HG02852 (cell line): ENCODE data around the gene RBM19.
"Not testable (repeated sequence)": the region's sequence is repeated elsewhere in the genome, so short reads cannot be mapped to it uniquely, and the experiment has no call there.

ENCODE experiments used
- ATAC-seq: cut with Tn5 transposase; IDR thresholded peaks from one replicate; pipeline ENCODE4 v1.9.1; 2021; ENCODE audit warnings: mild to moderate bottlenecking, moderate library complexity; ENCODE audit not compliant: unreplicated experiment

The RBM19 gene

DNA sequence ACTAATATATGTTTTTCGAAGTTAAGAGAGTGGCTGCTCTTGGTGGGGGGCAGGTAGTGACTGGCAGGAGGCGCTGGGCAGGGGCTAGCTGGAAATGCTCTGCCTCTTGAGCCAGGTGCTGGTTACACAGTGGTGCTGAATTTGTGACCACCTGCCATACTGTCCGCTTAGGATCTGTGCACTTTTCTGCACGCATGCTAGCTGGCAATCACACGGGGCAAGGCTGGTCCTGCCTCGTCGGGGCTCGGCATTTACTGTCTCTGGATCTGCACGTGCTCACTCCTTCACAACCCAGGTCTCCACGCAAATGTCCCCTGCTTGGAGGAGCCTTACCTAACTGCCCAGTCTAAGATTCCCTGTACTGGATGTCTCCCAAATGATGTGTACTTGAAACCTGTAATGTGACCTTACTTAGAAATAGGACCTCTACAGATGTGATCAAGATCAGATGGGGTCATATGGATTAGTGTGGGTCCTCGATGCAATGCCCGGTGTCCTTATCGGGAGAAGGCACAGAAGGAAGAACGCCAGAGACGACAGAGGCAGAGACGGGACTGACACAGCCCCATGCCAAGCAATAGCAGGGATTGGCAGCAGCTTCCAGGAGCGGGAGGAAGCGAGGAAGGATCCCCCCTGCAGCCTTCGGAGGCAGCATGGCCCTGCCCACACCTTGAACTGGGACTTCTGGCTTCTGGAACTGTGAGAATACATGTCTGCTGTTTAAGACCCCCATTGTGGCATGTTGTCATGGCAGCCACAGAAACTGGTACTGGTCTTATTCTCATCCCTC lies 59.5 kb downstream of the RBM19 start:
- ATAC-seq: no peak

DNA sequence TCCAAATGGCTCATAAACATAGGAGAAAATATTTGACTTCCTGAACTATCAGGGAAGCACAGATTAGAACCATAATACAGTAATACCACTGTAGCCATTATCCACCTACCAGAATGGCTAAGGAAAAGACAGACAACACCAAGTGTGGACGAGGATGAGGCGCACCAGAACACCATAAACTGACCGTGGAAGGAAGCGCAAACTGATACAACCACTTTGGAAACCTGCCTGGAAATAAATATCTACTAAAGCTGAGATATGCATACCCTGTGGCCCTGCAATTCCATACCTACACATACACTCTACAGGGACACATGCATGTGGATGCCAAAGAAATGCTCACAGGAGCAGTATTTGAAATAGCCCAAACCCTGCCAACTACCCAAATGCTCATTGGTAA lies 60.3 kb downstream of the RBM19 start:
- no peak for ATAC-seq

DNA sequence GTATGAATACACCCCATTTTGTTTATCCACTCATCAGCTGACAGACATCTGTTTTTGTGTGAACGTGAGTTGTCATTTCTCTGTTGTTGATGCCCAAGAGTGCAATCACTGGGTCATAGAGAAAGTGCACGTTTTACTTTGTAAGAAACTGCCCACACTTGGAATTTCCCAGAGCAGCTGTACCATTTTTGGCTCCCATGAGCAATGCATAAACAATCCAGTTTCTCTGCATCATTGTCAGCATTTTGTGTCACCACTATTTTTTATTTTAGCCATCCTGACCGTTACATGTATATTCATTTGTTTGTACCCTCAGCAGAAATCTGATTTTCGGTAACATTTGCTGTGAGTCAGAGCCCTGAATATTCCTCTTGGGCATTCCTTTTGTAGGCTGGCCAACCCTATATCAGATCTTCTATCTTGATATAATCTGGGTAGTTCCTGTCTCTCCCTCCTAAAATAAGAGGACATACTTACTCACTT lies 62.7 kb downstream of the RBM19 start:
- no peak for ATAC-seq

DNA sequence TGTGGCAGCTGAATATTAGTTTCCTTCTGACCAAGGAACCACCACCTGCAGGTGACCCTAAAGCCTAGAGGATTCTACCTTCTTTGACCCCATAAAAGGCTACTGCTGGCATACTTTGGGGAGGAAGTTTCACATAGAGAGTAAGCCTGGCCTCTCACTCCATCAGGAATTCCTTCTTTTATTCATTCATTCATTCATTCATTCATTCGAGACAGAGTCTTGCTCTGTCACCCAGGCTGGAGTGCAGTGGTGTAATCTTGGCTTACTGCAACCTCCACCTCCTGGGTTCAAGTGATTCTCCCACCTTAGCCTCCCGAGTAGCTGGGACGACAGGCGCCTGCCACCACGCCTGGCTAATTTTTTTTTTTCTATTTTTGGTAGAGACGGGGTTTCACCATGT lies 64.8 kb downstream of the RBM19 start:
- not testable (repeated sequence) for ATAC-seq

DNA sequence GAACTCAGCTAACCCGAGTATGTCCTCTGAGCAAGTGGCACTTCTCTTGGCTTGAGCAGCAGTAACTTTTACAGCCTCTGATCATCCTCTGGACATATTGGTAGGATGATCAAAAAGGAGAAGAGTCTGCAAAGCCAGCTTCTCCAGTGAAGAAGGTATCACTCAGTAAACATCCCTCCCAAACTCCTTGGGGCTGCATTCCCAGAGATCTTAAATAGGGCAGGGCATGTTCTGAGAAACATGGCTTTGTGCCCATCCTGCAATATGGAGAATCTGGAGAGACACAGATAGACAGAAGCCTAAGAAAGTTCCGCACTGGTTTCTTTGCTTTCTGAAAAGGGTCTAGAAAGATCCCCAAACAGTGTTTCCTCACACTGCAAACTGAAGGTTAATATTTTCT lies 65.4 kb downstream of the RBM19 start:
- ATAC-seq: no peak

GRCh38 chr12:113899561-113900471 lies 66.3 kb downstream of the RBM19 start:
- ATAC-seq: no peak

DNA sequence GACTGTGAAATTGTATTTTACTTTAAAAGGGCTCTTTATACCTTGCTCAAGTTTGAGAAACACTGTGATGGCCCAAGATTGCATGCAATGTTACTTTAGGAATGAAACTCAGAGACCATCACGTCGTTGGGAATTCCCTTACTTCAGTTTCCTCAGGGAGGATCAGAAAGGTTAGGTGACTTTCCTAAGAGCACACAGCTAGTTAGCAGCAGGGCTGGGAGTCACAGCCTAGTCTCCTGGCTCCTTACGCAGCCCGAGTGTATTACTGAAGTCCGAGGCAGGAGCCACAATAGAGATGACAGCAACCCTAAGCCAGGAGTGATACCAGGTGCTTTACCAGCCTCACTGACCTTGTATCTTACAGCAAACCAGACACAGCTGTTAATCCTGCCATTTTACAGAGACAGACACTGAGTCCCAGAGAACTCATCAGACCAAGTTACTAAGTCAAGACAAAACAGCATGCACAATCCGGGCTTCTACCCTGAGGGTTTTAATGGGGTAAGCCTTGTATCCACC lies 67.0 kb downstream of the RBM19 start:
- ATAC-seq: no peak

DNA sequence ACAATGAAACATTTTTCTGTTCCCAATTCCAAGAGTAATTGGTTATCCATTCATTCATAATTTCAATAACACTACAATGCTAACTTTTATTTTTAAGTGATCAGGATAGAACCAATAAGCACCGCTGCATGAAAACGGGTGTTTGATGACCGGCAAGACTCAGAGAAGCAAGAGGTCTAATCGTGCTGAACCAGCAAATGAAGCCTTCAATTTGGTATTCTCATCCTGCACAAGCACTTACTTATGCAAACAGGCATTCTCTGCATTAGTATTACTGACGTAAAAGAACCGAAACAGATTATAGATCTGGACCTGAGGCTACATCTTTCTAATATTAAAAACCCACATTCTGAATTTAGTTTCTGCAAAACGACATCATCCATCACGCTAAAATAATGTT lies 67.7 kb downstream of the RBM19 start:
- no peak for ATAC-seq

DNA sequence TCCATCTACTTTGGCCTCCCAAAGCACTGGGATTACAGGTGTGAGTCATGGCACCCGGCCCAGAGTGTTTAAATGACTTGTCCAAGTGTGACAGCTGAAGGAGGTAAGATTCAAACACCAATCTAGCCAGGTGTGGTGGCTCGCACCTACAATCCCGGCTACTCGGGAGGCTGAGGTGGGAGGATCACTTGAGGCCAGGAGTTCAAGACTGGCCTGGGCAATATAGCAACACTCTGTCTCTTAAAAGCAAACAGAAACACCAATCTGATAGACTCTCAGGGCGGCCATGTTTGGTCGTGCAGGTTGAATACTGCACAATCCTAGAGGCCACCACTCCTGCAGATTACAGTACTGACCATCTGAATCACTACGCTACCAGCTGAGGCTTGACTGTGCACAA lies 68.7 kb downstream of the RBM19 start:
- ATAC-seq: no peak

- ATAC-seq: no peak
These were observed 69.3 kb downstream of the RBM19 start for GRCh38 chr12:113896841-113897240.

DNA sequence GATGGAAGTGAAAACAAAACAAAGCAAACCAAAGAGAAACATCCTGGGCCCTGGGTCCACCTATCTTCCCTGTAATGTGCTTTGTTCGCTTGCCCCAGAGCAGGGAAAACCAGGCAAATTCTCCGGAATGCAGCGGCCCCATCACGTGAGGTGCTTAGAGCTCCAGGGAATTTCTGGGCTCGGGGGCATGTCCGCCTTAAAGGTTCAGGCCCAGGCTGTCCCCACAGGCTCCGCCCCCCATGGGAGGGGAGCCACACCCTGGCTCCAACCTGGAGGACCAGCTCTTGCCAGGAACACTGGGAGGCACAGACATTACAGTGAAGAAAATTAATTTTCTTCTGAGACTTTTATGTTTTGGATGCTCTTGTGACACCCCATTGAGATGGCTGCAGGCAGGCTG lies 69.9 kb downstream of the RBM19 start:
- ATAC-seq: no peak

DNA sequence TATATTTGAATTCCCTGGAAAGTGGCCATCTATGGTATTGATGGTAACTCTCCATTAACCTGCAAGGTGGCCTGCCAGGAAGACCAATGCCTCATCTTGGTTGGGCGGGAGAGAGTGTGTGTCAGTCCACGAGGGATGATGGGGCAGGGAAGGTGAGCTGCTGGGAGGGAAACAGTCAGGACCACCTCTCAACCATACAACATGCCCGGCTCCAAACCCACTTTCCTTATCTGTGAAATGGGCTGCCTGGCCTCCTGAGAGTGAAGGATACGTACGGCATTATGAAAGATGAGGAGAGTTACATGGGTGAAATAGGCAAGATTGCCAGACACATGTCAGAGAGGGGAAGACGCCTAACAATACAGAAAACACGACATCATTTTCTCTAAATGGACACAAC lies 70.9 kb downstream of the RBM19 start:
- no peak for ATAC-seq

DNA sequence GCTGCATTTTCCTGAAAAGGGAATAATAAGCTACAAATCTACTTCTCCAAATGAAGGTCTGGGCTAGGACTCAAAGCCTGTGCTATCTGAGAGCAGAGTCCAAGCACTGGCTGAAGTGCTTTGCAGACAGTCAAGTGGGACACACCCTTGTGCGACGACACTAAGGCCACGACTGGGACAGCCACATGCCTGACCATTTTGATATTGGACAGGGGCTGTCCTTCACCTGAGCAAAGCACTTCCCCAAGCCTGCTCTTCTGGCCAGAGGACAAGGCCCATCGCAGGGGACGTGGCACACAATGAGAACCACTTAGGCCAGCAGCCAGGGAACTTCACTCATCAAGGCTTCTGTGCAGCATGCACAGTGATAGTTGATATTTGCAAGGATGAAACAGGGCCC lies 71.4 kb downstream of the RBM19 start:
- ATAC-seq: no peak

DNA sequence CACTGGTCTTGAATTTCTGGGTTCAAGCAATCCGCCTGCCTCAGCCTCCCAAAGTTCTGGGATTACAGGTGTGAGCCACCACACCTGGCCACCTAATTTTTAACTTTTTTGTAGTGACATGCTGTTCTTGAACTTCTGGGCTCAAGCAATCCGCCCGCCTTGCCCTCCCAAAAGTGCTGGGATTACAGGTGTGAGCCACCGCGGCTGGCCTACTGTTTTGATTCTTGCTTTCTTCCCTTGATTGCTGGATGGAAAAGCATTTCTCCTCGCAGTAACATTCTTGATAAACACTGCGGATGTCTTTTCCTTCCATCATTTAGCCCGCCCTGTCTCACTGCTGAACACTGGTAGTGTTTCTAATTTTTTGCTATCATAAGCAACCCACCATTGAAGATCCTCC lies 72.9 kb downstream of the RBM19 start:
- no peak for ATAC-seq

DNA sequence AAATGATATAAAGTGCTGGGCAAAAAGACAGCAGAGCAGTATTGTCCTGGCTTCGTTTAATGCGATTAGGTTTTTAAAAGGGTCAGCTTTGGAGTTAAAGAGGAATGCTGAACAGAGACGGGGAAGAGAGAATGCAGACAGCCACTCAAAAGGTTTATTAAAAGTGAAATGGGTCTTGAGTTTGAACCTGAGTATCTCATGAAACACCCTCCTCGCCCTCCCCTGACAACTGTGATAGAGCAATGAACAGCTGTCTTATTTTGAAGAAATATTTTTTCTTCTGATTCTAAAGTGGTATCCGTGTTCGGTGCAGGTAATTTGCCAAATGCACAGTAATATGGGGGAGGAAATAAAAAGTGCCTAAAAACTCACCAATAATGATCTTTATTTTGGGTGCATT lies 73.6 kb downstream of the RBM19 start:
- no peak for ATAC-seq

- no peak for ATAC-seq
These were observed 74.2 kb downstream of the RBM19 start for GRCh38 chr12:113891739-113892520.

GRCh38 chr12:113891167-113891692 lies 74.9 kb downstream of the RBM19 start:
- no peak for ATAC-seq

- no peak for ATAC-seq
These were observed 76.1 kb downstream of the RBM19 start for GRCh38 chr12:113889891-113890581.

DNA sequence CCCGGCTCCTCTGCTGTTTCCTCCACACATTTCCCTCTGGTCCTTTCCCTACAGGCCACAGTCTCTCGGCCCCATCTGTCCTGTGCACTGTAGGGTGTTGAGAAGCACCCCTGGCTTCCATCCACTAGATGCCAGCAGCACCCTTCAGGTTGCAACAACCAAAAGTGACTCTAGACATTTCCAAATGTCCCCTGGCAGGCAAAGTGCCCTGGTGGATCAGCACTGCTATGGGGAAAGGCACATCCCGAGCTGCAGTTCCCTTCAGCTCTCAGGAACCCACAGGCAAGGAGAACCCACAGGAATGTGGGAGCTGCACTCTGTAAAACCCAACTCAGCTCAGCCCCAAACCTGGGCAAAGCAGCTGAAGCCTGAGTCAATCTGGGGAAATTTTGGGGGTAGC lies 77.0 kb downstream of the RBM19 start:
- no peak for ATAC-seq

DNA sequence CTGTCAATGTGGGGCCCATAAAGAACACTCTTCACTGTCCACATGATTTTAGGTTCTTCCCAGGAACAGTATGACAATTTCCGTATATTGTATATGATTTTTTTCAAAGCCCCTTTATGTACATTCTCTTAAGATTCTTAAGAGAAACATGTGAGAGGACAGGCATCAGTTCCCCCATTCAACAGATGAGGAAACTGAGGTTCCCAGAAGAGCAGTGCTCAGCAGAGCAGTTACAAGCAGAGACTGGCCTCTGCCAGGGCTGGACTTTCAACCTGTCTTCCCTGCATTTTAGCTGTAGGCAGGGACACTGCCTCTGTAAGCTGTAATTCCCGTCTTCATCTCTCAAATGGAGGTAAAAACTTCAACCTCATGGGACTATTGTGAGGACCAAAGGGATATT lies 77.7 kb downstream of the RBM19 start:
- no peak for ATAC-seq
